HG03521 (cell line): Measurements from ENCODE around the gene PIK3R6.
A peak's percentile ranks its signal among the peaks of the same experiment; 100 is the strongest.
"Not testable (repeated sequence)": the region's sequence is repeated elsewhere in the genome, so short reads cannot be mapped to it uniquely, and the experiment has no call there.

Experiments used
- ATAC-seq: cut with Tn5 transposase; IDR thresholded peaks from one replicate; pipeline ENCODE4 v1.9.1; 2021; ENCODE audit warnings: mild to moderate bottlenecking, moderate library complexity; ENCODE audit not compliant: unreplicated experiment

The PIK3R6 gene

DNA sequence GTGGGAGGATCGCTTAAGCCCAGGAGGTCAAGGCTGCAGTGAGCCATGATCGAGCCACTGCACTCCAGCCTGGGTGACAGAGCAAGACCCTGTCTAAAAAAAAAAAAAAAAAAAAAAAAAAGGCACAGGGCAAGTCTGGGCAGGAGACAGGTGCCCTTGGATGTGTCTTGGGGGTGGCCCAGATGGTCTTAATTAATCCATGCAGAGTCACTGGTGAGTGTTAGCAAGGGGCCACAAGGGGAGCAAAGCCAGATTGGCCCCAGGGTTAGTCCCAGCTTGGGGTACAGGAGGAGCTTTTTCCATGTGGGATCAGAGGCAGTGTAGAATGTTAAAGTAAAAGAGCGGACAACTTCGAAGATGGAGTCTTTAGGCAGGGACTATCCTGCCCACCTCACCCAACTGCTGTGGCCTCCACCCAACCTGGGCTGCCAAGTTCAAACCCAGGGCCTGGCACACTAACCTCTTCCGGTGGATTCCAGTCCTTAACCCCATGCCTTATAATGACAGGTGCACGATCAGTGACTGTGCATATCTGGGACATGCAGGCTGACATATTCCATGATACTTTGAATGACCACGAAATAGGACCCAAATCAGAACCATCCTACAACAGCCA is 36.1 kb downstream of the PIK3R6 start:
- ATAC-seq = no peak

- no peak for ATAC-seq
These were observed 37.3 kb downstream of the PIK3R6 start for GRCh38 chr17:8830141-8830540.

DNA sequence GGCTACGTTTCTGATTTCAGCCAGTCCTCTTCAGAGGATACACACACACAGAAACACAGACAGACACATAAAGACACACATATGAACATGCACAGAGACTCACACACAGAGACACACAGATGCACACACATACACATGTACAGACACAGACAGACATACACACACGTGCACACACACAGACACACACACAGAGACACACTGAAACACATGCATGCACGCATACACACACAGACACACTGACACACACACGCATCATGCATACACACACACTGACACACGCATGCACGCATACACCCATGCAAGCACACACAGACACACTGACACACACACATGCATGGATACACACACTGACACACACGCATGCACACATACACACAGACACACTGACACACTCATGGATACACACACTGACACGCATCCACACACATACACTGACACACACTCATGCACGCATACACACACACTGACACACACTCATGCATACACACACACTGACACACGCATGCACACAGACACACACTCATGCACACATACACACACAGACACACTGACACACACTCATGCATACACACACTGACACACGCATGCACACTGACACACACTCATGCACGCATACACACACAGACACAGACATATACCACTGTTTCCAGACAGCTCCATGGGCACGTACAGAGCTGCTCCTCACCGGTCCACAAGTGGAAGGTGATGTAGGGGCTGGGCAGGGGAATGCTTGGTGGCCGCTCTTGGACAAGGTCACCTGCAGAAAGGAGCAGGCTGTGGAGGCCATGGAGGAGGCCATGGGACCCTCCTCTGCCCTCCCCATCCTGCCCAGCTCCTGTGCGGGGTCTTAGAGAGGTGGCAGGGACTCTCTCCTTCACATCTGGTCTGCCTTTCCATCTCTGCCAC is 38.2 kb downstream of the PIK3R6 start:
- ATAC-seq = no peak

GRCh38 chr17:8828517-8828875 is 39.0 kb downstream of the PIK3R6 start:
- no peak for ATAC-seq

DNA sequence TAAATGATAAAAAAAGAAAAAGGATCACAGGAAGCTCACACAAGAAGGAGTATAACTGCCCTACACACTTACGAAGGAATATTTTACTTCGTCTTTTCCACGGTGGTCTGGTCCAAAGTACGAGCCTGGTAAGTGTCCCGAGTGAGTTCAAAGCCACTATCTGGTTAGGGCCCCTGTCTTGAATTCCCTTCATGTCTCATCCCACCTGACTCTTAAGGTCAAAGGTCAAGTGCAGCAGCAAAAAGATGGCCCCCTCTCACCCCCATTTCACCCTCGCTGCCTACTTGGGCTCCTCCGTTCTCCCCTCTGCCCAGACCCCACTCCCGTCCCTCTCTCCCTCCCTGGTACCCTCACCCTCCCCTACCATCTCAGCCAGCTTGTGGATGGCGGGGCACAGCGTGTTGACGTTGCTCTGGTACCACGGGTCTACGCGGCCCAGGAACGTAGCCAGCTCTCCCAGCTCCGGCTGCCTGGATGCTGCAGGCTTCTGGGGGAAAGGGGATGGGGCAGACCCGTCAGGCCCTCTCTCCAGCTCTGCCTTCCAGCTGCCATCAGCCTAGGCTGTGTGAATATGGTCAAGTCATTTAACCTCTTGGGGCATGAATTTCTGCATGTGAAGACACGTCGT is 40.6 kb downstream of the PIK3R6 start:
- ATAC-seq = no peak

- ATAC-seq = no peak
These were observed 41.7 kb downstream of the PIK3R6 start for GRCh38 chr17:8825802-8826201.

GRCh38 chr17:8823279-8823678 is 44.2 kb downstream of the PIK3R6 start:
- ATAC-seq = no peak

GRCh38 chr17:8822401-8823035 is 45.0 kb downstream of the PIK3R6 start:
- ATAC-seq = no peak

DNA sequence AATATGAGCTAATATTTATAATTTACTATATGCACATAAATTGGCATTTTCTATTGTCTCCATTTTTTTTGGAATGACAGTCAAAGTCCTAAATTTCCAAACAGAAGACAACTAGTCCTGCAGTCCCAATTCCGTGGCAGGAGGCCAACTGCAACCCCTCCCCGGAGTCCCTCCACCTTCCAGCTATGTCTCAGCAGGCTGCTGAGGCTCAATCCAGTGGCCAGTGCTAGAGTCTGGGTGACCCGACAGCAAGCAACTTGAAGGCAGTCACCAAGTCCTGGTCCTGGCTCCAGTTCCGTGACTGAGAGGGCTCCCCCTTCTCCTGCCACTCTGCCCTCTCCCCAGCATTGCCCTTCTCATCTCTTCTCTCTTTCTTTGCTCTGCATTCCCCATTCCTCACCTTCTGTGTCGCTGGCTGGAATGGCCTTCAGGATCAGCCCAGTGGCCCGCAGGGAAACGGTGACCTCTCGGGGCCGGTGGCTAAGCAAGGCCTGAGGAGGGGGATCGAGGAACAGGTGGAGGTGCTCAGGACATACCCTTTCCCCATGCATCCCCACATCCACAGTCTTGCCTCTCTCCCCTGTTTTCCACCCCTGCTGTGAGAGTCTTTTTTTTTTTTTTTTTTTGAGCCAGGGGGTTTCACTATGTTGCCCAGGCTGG is 45.9 kb downstream of the PIK3R6 start:
- ATAC-seq = no peak

DNA sequence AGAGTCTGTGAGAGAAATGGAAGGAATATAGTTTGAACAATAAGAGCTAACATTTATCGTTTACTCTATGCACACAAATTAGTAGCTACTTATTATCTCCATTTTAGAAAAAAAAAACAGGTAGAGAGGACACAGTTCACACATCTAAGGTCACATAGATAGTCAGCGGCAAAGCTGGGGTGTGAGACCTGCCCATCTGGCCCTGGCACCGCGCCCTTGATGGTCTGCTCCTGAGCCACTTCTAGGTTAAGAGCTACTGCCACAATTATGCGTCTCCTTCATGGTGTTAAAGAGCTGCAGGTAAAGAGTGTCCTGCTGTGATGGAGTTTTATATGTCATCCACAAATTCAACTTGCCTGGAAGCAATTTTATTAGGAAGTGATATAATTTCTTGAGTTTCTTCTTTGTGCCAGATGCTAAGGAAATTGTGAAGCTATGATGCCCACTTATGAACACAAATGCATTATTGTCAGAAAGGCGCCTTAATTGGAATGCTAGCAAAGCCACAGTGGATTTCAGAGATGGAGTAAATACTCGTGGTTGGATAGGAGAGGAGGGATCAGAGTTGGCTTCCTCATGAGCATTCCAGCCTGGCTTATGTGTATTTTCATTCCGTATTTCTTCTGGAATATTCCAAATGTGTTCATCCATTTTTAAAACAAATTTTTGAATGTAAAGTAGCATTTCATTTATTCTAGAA is 47.0 kb downstream of the PIK3R6 start:
- ATAC-seq = no peak

DNA sequence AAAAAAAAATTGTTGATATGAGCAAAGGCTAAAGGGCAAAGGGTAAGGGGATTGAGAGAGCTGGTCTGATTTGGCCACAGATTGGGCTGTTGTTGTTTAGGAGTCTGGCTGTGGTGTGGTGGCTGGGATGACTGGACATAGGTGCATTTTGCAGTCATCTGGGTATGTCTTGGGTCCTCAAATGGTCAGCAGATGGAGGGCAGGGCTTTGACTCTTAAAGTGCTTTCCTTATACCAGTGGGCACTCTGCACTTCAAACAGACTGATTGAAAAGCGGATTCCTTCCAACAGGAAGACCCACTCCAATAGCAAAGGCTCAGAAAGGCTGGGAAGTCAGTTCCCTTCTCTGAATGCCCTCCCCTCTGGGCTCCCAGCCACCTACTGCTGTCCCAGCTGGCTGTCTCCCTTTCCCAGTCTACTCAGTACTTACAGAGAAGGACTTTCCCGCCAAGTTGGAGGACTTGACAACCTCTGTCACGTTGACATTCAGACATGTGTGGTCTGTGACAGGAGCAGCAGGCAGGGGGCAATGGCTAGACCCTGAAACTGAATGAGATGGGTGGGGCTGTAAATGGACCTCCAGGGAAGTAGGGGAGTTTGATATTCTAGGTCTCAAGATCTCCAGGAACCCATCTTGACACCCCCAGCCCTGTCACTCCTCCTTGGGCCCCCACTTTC is 48.7 kb downstream of the PIK3R6 start:
- ATAC-seq = no peak

DNA sequence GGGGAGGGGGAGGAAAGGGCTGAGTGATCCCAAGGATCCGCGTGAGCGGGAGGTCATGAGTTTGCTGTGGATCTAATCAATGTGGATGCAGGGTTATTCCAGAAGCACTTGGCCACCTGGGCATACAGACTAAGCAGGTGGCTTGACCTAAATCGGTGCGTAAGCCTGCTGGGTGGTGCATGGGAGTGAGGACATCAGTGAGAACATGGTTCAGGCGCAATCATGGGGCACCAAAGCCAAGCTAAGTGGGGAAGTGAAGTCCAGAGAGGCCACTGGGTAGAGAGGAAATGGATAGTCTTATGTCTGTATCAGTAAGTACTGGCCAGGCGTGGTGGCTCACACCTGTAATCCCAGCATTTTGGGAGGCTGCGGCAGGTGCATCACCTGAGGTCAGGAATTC is 49.4 kb downstream of the PIK3R6 start:
- no peak for ATAC-seq

DNA sequence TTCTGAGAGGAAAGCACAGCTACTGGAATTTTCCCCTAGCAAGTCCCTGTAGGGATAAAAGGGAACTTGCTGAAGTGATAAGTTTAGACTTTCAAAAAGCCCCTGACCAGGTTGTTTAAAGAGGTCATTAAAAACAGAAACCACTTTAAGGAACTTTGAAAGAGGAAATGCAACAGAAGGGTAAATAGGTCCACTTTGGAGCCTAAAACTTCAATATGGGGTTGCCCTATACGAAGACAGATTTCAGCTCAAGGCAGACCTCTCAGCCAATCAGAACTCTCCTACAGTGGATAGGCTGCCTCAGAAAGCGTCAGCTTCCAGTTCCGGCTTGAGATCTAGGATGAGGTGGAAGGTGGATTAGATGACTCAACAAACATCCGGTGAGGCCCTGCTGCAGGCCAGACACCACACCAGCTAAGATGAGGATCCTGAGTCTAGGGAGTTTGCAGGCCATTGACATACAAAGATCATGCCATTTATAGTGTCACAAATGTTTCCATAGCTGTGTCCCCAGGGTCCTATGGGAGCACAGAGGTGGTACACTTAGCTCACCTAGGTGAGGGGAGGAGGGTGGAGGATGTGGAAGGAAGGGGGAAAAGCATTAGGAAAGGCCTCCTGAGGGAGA is 60.4 kb downstream of the PIK3R6 start:
- peak; percentile 85 for ATAC-seq

GRCh38 chr17:8806253-8806925 is 61.1 kb downstream of the PIK3R6 start:
- ATAC-seq = no peak

GRCh38 chr17:8805396-8805795 is 62.1 kb downstream of the PIK3R6 start:
- not testable (repeated sequence) for ATAC-seq

DNA sequence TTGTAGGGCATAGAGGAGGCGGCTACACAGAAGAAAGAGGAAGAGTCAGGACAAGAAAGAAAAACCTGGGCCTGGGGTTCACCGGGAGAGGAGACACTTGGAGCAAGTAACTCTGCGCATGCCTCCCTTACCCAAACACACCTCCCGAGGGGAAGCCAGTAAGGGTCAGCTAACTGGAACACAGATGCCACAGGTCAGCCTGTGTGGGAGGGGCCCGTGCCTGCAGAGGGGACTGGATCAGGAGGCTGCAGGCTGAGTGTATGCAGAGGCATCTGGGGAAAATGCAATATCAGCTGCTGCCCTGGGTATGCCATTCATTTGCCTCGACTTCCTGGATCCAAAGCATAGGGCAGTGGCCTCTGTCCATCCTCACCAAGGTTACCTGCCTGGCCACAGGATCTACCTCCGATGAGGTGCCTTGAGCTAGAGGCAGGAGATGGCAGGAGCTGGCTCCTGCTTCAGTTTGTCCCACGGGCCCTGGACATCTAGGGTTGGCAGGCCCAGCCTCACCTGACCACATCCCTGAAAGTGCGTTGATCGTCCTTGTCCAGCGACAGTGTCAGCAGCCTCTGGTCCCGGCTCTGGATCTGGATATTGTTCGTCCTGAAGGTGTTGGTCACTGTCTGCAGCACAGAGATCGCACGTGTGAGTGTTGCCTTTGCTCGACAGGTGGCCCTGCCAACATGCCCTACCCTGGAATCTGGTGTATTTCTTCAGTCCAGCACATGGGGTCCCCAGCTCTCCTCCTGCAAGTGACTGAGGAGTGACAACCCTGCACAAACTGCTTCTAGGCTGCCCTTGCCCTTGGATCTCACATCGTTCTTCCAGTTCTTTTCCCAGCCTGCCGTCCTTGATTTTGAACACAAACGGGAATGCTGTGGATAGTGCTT is 63.7 kb downstream of the PIK3R6 start:
- ATAC-seq = no peak

- ATAC-seq = no peak
These were observed 66.2 kb downstream of the PIK3R6 start for GRCh38 chr17:8801135-8801840.
